Neuronal stem cell (in vitro differentiated cells): ENCODE results near the gene NPB.

Source experiments
- DNase-seq: peaks from one replicate; pipeline ENCODE4 v3.0.0-alpha.2; 2013; ENCODE audit warnings: low spot score
- H2AFZ ChIP-seq: one replicate; pipeline ENCODE4 v1.6.1; 2013; ENCODE audit warnings: mild to moderate bottlenecking, low read length, inconsistent platforms
- H2AK5ac ChIP-seq: 2 replicates; pipeline ENCODE4 v1.6.1; 2013; ENCODE audit warnings: low read depth, mild to moderate bottlenecking, inconsistent platforms, low read length, moderate library complexity, mixed read lengths
- H2BK120ac ChIP-seq: 2 replicates; pipeline ENCODE4 v1.6.1; 2013; ENCODE audit warnings: low read depth, mild to moderate bottlenecking, inconsistent platforms, low read length, moderate library complexity, mixed read lengths
- H2BK12ac ChIP-seq: one replicate; pipeline ENCODE4 v1.6.1; 2013; ENCODE audit warnings: low read length, inconsistent platforms
- H2BK15ac ChIP-seq: 2 replicates; pipeline ENCODE4 v1.6.1; 2013; ENCODE audit warnings: mild to moderate bottlenecking, low read length, inconsistent platforms, mixed read lengths
- H2BK5ac ChIP-seq: one replicate; pipeline ENCODE4 v1.6.1; 2013; ENCODE audit warnings: inconsistent platforms, mild to moderate bottlenecking, low read length, moderate library complexity
- H3K14ac ChIP-seq: one replicate; pipeline ENCODE4 v1.6.1; 2013; ENCODE audit warnings: low read length, inconsistent platforms
- H3K18ac ChIP-seq: 2 replicates; pipeline ENCODE4 v1.6.1; 2013; ENCODE audit warnings: low read length, inconsistent platforms
- H3K23ac ChIP-seq: 2 replicates; pipeline ENCODE4 v1.6.1; 2013; ENCODE audit warnings: low read depth, mild to moderate bottlenecking, mixed read lengths, low read length, inconsistent platforms; ENCODE audit not compliant: poor library complexity
- H3K27ac ChIP-seq: replicated peaks from 3 replicates; pipeline ENCODE4 v1.5.1; 2013; ENCODE audit warnings: low read length, inconsistent platforms
- H3K27me3 ChIP-seq, 3 experiments: 2 replicates each; pipeline ENCODE4 v1.6.1; 2013; ENCODE audit warnings: low read length in 3 of 3, mild to moderate bottlenecking in 2 of 3, inconsistent platforms in 1 of 3, low read depth in 1 of 3, mixed read lengths in 1 of 3, moderate library complexity in 1 of 3; ENCODE audit not compliant: control insufficient read depth in 3 of 3, insufficient read depth in 3 of 3
- H3K36me3 ChIP-seq, 2 donors: replicated peaks in 1 of 2; 2 replicates each; pipeline ENCODE4 v1.6.1; 2013; ENCODE audit warnings: low read length in 2 of 2; ENCODE audit not compliant: control insufficient read depth in 2 of 2, insufficient read depth in 2 of 2
- H3K4ac ChIP-seq: 2 replicates; pipeline ENCODE4 v1.6.1; 2013; ENCODE audit warnings: inconsistent platforms, mild to moderate bottlenecking, low read length, moderate library complexity
- H3K4me1 ChIP-seq, 2 donors: 1 replicate in 1 of 2; 2 replicates in 1 of 2; pipeline ENCODE4 v1.6.1; 2013; ENCODE audit warnings: low read length in 2 of 2, low read depth in 1 of 2; ENCODE audit not compliant: control insufficient read depth in 2 of 2, insufficient read depth in 1 of 2
- H3K4me2 ChIP-seq: one replicate; pipeline ENCODE4 v1.6.1; 2013; ENCODE audit warnings: mild to moderate bottlenecking, low read length, inconsistent platforms; ENCODE audit not compliant: insufficient read depth, poor library complexity, severe bottlenecking
- H3K4me3 ChIP-seq, 2 donors: 2 replicates each; pipeline ENCODE4 v1.5.1; 2013; ENCODE audit warnings: low read length in 2 of 2, mild to moderate bottlenecking in 2 of 2, inconsistent platforms in 1 of 2, moderate library complexity in 1 of 2
- H3K79me1 ChIP-seq: one replicate; pipeline ENCODE4 v1.6.1; 2013; ENCODE audit warnings: low read depth, mild to moderate bottlenecking, inconsistent platforms, low read length, moderate library complexity
- H3K9ac ChIP-seq: one replicate; pipeline ENCODE4 v1.6.1; 2013; ENCODE audit warnings: mild to moderate bottlenecking, low read depth, low read length, inconsistent platforms; ENCODE audit not compliant: poor library complexity
- H3K9me3 ChIP-seq, 2 donors: replicated peaks in 1 of 2; 2 replicates each; pipeline versions ENCODE3 to v1.6.1; 2013; ENCODE audit warnings: low read length in 2 of 2, mild to moderate bottlenecking in 2 of 2, inconsistent platforms in 1 of 2, low read depth in 1 of 2, mixed read lengths in 1 of 2, moderate library complexity in 1 of 2; ENCODE audit not compliant: control insufficient read depth in 2 of 2, insufficient read depth in 1 of 2
- H4K8ac ChIP-seq: one replicate; pipeline ENCODE4 v1.6.1; 2013; ENCODE audit warnings: low read depth, mild to moderate bottlenecking, inconsistent platforms, low read length, moderate library complexity
- H4K91ac ChIP-seq: one replicate; pipeline ENCODE4 v1.6.1; 2013; ENCODE audit warnings: low read length, low read depth, mild to moderate bottlenecking, inconsistent platforms; ENCODE audit not compliant: poor library complexity
- WGBS, 2 donors: extraction: QIAGEN DNeasy Blood & Tissue Kit; methylation state at CpG; one replicate each; pipeline ENCODE4 v1.1.7; 2013; ENCODE audit warnings: missing lambda C conversion rate in 2 of 2, mixed read lengths in 1 of 2; ENCODE audit not compliant: insufficient read length in 2 of 2, insufficient replicate concordance in 1 of 2; ENCODE audit errors: extremely low coverage in 2 of 2; 5-methylcytosine and 5-hydroxymethylcytosine counted together

The NPB gene

GRCh38 chr17:81925860-81926450 lies 23.9 kb downstream of the NPB start:
- Histone ChIP-seq H3K14ac (no peak overlapping the region), H3K79me1 (peaks cover 51% of the 10 kb centered on the region), H3K23ac (peak overlapping the region; percentile 11), H2AK5ac (no peak overlapping the region), H3K36me3 (peaks cover 11 to 20% of the 10 kb centered on the region in 2 donors), H3K4ac (no peak overlapping the region), H2BK120ac (no peak overlapping the region), H2BK5ac (peak overlapping the region; percentile 66), H3K18ac (peak overlapping the region; percentile 5), H4K91ac (no peak overlapping the region), H2BK12ac (no peak overlapping the region), H3K9me3 (peaks cover 0 to 3% of the 10 kb centered on the region in 2 donors), H3K4me3 (peak overlapping the region; percentile 74 to 95), H4K8ac (no peak overlapping the region), H2AFZ (no peak overlapping the region), H2BK15ac (peak overlapping the region; percentile 2), H3K27me3 (peaks cover 0 to 10% (median 0%) of the 10 kb centered on the region in 3 experiments), H3K9ac (peak overlapping the region; percentile 81), H3K4me1 (peaks cover 22 to 35% of the 10 kb centered on the region in 2 donors), H3K27ac (peak overlapping the region; percentile 61), H3K4me2 (peak overlapping the region; percentile 86)
- WGBS, 2 donors: no CpG with 5 or more reads among the region's 10 CpGs
- no peak for DNase-seq

DNA sequence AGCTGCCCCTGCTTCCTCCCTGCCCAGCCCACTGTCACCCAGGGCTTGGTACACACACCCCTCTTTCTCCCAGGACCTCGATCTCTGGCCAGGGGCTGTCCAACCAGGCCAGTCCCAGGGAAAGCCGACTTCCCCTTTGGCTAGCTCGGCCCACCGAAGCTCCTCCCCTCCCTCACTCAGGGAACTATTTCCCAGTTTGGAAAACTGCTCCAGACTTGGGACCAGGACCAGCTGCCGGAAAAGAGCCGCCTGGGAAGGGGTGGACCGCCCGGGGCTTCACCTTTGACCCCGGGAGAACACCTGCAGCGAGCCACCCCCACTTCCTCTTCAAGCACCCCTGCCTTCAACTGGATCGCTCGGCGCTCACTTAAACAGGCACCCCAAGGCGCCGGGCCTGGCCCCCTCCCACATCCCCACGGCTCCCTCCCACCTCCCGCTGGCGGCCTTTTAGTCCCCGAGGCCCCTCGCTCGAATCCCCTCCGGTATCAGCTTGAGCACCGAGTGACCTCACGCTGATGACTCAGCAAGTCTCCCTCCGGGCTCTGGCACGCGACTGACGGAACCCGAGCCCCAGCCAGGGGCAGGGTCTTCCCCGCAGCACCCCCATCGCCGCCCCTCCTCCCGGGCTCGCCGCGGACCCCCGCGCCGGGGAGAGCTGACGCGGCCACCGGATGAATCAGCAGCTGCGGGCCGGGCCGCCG lies 24.6 kb downstream of the NPB start:
- Histone ChIP-seq H3K4ac (no peak overlapping the region), H2BK120ac (no peak overlapping the region), H2BK5ac (peak overlapping the region; percentile 66), H2AK5ac (peak overlapping the region; percentile 46), H3K4me1 (peaks cover 22 to 35% of the 10 kb centered on the region in 2 donors), H3K14ac (no peak overlapping the region), H2BK15ac (peak overlapping the region; percentile 2), H4K8ac (no peak overlapping the region), H3K79me1 (peaks cover 48% of the 10 kb centered on the region), H3K18ac (peak overlapping the region; percentile 27), H3K27ac (peak overlapping the region; percentile 61), H3K9ac (peak overlapping the region; percentile 81), H3K27me3 (peaks cover 0 to 10% (median 0%) of the 10 kb centered on the region in 3 experiments), H3K4me3 (peak overlapping the region; percentile 74 to 95), H2BK12ac (no peak overlapping the region), H3K4me2 (peak overlapping the region; percentile 86), H3K9me3 (peaks cover 0 to 3% of the 10 kb centered on the region in 2 donors), H4K91ac (no peak overlapping the region), H2AFZ (peak overlapping the region; percentile 56), H3K23ac (peak overlapping the region; percentile 73), H3K36me3 (peaks cover 11 to 14% of the 10 kb centered on the region in 2 donors)
- no CpG with 5 or more reads among the region's 46 CpGs for WGBS, 2 donors
- no peak for DNase-seq

DNA sequence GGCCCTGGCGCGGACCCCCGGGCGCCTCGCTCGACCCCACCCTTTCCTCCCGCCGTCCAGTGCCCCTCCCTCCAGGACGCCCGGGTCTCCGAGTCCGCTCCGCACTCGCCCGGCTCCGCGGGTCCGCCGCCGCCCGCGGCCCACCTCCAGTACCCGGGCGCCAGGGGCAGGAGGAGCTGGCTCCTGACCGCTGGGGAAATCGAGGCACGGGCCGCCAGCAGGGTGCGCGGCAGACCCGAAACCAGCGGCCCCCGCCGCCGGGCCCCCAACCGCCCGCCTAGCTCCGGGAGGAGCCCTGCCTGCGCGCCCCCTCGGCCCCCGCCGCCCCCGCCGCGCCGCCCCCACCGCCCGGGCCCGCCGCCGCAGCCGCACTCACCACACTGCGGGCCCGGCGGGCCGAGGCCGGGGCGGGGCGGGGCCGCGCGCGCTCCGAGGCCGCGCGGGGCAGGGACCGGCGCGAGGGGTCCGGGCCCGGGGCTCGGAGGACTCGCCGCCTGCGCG lies 25.2 kb downstream of the NPB start:
- peaks cover 0 to 10% (median 0%) of the 10 kb centered on the region in 3 experiments for H3K27me3 ChIP-seq
- no peak overlapping the region for H2BK5ac ChIP-seq
- H4K8ac ChIP-seq: no peak overlapping the region
- peaks cover 22 to 35% of the 10 kb centered on the region in 2 donors for H3K4me1 ChIP-seq
- no peak overlapping the region for H3K27ac ChIP-seq
- H3K9me3 ChIP-seq: peaks cover 0 to 3% of the 10 kb centered on the region in 2 donors
- no peak overlapping the region for H2BK15ac ChIP-seq
- peak overlapping the region; percentile 60 for H3K9ac ChIP-seq
- peak overlapping the region; percentile 73 for H3K23ac ChIP-seq
- no peak overlapping the region for H3K4ac ChIP-seq
- peak overlapping the region; percentile 99 for H2AFZ ChIP-seq
- no peak overlapping the region for H2BK12ac ChIP-seq
- H3K36me3 ChIP-seq: peaks cover 7 to 8% of the 10 kb centered on the region in 2 donors
- no peak overlapping the region for H2BK120ac ChIP-seq
- H3K18ac ChIP-seq: peak overlapping the region; percentile 38
- DNase-seq: no peak
- H2AK5ac ChIP-seq: peak overlapping the region; percentile 46
- no CpG with 5 or more reads among the region's 78 CpGs for WGBS, 2 donors
- peak overlapping the region; percentile 86 for H3K4me2 ChIP-seq
- no peak overlapping the region for H4K91ac ChIP-seq
- peak overlapping the region; percentile 74 to 95 for H3K4me3 ChIP-seq
- peaks cover 46% of the 10 kb centered on the region for H3K79me1 ChIP-seq
- no peak overlapping the region for H3K14ac ChIP-seq
